HG03469 (cell line): ENCODE measurements around the gene TMEM181.
"Not testable (repeated sequence)": the region's sequence is repeated elsewhere in the genome, so short reads cannot be mapped to it uniquely, and the experiment has no call there.

Source experiments
- ATAC-seq: cut with Tn5 transposase; IDR thresholded peaks from one replicate; pipeline ENCODE4 v1.9.1; 2021; ENCODE audit warnings: mild to moderate bottlenecking, moderate library complexity, moderate number of reproducible peaks; ENCODE audit not compliant: unreplicated experiment

The TMEM181 gene

DNA sequence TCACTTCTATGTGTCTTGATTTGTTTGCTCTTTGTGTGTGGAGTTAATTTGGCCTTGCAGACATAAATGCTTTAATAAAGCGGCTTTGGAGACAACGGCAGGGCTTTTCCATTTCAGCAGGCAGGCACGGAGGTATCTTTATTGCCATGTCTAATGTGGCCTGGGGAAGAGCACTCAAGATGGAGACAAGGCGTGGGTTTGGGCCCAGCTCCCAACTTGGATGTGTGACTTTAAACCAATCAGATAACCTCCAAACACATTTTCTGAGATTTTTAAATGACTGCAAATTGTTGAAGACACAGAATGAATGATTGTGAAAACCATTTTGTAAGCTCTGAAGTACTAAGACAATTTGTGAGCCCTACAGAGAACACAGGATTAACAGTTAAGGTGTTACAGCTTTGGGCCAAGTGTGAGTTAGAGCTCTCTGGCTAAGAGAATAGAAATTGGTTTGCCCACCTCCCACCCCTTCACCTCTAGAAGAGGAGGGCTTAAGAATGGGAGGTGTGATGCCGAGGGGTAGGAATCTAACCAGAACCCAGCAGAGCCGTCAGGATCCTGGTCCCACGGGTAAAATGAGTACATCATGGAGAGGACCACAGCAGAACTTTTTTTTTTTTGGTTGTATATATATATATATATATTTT lies 75.7 kb downstream of the TMEM181 start:
- no peak for ATAC-seq

DNA sequence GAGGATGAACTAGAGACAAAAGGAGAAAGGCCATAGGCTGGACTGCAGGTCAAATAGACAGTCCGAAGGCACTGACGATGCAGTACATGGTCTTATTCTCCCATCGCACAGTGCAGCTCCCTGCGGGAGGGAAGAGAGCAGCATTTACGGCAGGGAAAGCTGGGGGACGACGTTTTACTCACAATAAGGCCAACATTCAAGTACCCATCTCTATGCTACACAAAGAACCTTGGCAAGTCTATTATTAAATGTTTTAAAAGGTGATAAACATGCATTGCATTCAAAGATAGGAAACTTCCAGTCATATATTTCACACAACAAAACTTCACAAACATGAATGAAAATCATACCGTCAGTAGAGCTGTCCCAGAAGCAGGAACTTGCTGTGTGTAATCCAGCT lies 76.9 kb downstream of the TMEM181 start:
- no peak for ATAC-seq

DNA sequence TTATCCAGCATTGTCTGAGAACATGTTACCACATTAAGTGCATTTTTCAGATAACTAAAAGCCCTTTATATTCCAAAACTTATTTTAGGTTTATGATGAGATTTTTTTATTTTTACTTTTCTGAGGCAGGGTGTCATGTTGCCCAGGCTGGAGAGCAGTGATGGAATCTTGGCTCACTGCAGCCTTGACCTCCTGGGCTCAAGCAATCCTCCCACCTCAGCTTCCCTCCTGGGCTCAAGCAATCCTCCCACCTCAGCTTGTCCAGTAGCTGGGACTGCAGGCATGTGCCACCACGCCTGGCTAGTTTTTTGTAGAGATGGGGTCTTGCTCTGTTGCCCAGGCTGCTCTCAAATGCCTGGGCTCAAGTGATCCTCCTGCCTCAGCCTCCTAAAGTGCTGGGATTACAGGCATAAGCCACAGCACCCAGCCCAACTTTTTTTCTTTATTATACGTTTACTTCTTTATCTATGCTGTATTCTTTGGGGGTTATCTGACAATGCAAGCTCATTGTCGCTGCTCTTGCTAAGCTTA lies 78.5 kb downstream of the TMEM181 start:
- ATAC-seq, result no peak

DNA sequence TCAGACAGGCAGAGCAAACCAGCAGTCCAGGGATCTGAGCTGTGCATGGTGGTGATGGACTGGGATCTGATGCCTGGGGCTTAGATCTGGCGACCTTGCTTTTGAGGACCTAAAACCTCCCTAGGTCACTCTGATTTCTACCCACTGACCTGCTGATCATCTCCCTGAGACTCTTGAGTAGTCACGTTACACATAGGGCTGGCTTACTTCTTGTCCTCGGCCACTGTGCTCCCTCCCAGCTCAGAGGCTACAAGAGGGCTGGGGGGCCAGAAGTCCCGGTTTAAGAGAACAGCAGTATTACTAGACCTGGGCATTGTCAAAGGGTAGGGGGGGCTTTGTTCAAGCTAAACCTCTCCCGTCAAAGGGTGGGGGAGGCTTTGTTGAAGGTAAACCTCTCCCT lies 79.2 kb downstream of the TMEM181 start:
- no peak for ATAC-seq

DNA sequence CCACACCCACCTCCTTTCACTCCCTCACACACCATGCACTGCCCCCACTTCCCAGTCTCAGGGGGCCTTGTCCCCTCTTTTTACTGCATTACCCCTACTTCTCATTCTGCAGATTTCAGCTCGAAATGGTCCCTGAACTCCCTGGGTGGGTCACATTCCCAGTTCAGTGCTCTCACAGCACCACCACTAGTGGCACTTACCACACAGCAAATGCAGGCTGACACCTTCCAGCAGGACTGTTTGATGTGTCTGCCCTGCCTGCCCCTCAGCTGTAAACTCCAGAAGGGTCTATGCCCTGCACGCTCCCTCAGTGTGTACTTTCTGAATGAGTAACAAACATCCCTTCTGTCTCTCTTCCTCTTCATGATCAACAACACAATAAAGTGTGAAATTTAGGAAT lies 80.6 kb downstream of the TMEM181 start:
- ATAC-seq, result no peak

DNA sequence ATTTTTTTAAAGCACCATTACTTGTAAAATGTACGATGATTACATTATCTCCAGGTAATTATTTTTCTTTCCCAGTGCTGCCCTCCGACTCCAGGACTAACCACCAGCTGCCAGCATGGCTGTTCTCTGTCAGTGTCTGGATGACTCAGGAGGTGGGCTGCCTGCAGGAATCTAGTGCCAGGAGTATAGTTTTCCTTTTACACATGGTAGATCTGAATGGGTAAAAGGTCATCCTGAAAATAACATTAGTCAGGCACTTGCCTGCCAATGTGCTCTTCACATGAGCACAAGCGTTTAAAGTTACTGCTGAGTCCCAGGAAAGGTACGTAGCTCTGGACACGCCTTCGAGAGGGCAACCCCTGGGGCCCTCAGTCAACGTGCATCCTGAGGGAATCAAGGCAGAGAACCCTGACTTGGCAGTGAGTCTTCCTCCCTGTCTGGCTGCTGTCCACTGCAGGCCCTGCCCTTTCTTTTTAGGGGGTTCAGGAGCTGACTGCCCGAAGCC lies 82.3 kb downstream of the TMEM181 start:
- no peak for ATAC-seq

DNA sequence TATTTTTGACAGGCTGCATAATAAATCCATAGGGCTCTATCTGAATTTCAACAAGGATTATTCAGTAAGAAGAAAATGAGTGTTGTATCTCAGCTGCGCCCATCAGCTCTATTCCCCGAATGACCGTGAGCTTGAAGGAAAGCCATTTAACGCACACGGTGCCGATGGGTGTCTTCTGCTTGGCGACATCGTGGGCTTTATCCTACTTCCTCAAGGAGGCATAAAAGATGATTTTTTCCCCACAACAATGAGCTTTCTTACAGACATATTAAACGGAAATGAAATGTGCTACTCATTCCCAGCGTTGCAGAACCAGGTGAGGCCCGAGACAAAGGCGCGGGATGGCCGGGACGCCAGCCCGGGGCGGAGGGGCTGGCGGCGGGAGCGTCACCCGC lies 83.9 kb downstream of the TMEM181 start:
- ATAC-seq, result no peak

DNA sequence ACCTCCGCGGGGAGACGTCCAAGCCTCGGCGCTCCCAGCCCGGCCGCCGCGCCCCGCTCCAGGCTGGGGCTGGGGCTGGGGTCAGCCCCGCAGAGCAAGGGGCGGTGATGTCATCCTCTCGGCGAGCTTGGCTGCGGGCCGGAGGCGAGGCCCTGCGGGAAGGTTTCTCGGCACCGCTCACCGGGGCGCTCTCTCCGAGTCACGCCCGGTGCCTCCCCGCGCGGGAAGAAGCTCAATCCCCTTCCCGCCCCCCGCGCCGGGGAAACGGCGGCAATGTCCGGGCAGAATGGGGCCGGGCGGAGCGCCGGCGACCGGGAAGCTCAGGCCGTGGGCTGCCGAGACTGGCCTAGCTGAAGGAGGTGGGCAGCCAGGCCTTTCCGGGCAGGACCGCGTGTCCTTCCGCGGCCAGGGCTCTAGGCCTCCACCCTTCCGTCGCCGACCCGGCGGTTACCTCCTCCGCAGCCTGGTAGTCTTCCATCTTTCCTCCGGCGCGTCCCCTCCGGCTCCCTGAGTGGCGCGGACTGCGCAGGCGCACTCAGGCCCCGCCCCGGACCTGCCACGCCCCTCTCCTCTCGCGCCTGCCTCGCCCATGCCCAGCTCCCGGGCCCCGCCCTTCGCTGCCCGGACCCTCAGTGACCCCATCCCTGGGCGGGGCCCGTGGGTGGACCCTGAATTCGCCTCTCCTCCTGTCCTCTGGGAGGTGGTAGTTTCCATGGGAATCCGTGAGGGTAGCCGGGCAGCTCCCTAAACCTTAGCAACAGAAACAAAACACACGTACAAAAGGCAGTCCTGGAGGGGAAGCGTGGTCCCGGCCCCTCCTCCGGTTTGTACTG lies 84.6 kb downstream of the TMEM181 start, which contains the start of gene DYNLT1:
Gene DYNLT1, minus strand, starts transcription at position 513 of the 833 bp plus-strand sequence. Its CDS starts 35 bp downstream, at position 478.
- peak; percentile 38 for ATAC-seq

DNA sequence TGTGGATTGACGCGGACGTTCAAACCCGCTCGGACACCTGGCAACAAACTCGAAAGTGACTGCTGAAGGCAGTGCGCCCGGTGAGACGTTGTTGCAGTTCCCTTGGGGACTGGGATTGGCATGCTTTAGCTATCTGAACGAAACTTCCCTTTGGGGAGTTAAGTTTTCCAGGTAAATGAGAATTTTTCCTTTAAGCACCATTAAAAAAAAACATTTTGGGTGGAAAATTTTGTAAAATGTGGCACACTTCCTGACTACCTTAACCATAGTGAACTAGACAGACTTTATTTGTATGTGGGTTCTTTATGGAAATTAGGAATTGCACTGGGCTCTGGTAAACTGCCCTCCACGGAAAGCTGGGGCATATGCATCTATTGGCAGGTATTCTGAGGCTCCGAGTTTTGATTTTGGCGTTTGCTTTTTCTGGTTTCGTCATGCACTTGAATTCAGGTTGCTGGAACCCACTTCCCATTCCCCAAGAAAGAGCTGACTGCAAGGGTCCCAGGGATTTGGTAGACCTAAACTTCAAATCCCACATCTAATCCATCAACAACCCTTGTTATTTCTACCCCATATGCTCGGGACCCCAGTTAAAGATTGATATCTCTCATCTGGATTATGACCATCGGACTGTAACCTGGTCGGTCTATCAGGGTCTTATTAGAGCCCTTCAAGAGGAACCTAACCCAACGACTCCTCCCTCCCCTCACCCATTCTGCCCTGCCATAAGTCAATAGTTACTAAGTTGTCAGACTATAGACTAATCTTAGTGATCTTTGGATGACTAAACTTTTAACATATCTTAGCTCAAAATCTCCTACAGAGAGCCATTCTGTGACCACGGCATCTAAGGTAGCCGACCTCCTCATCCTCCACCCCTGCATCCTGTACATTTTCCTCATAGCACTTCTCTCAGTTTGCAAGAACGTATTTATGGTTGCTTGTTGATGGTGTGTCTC lies 85.5 kb downstream of the TMEM181 start:
- no peak for ATAC-seq

DNA sequence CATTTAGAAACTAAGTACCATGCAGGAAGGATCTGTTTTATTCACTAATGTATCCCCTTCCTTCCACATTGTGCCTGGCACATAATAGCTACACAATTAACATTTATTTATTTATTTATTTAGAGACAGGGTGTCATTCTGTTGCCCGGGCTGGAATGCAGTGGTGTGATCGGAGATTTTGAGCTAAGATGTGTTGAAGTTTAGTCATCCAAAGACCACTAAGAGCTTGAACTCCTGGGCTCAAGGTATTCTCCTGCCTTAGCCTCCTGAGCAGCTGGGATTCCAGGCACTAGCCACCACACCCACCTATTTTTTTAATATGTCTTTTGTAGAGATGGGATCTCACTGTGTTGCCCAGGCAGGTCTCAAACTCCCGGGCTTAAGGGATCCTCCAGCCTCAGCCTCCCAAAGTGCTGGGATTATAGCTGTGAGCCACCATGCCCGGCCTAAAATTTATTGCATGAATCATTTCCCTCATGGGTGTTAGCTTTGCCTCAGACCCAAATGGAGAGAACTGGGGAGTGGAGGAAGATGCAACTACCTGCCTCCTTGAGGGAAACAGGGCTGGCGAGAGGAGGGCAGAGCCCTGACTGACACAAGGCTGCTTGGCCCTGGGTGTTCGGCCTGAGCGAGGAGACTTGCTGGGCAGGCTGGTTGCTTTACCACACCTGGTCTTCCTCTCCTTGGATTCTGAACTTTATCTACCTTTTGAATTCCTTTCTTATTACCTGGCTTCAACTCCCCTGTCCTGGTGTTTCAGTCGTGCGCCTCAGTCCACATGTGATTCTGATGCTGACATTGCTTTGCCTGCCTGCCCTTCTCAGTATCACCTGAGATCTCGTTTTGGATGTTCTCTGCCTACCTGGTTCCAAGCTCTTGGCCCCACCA lies 86.4 kb downstream of the TMEM181 start:
- ATAC-seq, result no peak

DNA sequence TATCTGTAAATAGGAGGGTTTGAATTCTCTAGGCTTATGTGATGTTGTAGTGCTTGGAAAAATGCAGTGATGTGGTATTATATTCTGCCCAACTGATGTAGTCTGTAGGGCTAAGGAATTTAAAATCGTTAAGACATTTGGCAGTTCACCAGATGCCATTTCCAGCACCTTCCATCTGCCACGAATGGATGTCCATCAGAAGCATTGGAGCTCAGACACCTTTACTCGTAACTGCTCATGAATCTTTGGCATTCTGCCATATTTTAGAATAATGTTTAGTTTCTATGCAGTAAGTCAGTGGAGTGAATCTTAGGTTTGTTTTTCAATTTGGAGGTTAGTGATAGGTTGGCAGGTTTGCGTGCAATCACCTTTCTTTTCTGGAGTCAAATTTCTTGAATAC lies 87.6 kb downstream of the TMEM181 start:
- ATAC-seq, result no peak

DNA sequence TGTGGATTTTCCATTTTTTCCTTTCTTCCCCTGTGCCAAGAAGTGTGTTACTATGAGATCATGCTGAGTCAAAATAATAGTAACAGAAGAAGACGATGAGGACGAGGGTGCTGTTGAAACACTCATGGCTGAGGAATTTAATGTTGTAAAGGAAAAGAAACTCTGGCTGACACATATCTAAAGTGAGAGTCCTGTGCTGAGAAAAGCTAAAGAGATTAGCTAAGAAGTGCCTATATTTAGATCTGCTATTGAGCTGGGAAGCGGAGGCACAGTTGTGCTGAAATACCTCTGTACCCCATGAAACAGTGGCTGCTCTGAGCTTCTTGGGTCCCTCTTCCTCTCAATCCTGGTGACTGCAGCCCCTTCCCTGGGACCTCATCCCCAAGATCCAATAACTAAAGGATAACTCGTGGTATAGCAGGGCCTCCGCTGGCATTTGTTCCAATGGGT lies 88.8 kb downstream of the TMEM181 start:
- peak; percentile 24 for ATAC-seq

DNA sequence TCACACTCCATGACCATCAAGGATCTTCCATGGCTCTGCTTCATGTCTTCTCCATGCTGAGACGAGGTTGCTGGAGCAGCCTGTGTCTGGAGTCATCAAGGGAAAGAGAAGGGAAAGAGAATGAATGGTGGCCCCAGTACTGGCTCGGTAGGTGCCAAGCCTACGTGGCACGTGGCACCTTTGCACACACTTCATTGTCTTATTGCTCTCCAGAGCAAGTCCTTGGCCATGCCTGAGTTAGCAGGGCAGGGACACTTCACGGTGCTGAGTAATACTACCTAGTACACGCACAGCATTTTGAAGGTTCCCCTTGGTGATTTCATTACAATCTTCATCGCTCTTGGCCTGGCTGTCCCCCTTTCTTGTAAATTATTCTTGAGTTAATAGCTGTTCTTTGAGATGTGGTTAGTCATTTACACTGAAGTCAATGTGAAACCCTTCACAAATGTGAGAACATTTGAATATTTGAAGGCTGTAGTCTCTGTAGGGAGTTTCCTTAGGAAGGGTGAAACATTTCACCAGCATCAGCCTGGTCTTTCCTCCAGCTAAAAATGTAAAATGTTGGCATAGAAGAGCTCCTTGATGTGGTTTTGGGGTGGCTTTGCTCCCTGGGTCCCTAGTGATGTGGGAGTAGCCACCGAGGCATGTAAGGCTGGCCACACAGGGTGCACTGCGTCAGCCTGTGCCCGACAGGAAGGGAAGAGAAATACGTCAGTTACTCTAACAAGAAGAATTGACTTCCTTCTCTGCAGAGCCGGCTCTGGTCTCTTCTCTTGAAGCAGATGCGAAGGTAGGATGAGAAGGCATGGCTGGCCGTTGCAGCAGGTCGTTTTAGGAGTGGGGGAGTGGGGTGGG lies 89.6 kb downstream of the TMEM181 start, which contains the start of gene SYTL3:
Gene SYTL3, plus strand, starts transcription at position 766 of the 855 bp plus-strand sequence. CDS start 13,215 bp downstream, outside the sequence.
- ATAC-seq, result peak; percentile 30

DNA sequence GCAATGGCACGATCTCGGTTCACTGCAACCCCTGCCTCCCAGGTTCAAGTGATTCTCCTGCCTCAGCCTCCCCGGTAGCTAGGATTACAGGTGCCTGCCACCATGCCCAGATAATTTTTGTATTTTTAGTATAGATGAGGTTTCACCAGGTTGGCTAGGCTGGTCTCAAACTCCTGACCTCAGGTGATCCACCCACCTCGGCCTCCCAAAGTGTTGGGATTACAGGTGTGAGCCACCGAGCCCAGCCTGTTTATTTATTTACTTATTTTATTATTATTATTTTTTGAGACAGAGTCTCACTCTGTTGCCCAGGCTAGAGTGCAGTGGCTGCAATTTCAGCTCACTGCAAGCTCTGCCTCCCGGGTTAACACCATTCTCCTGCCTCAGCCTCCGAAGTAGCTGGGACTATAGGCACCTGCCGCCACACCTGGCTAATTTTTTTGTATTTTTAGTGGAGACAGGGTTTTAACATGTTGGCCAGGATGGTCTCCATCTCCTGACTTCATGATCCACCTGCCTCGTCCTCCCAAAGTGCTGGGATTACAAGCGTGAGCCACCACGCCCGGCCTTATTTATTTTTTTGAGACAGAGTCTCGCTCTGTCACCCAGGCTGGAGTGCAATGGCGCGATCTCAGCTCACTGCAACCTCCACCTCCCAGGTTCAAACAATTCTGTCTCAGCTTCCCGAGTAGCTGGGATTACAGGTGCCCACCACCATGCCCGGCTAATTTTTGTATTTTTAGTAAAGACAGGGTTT lies 92.3 kb downstream of the TMEM181 start:
- not testable (repeated sequence) for ATAC-seq

DNA sequence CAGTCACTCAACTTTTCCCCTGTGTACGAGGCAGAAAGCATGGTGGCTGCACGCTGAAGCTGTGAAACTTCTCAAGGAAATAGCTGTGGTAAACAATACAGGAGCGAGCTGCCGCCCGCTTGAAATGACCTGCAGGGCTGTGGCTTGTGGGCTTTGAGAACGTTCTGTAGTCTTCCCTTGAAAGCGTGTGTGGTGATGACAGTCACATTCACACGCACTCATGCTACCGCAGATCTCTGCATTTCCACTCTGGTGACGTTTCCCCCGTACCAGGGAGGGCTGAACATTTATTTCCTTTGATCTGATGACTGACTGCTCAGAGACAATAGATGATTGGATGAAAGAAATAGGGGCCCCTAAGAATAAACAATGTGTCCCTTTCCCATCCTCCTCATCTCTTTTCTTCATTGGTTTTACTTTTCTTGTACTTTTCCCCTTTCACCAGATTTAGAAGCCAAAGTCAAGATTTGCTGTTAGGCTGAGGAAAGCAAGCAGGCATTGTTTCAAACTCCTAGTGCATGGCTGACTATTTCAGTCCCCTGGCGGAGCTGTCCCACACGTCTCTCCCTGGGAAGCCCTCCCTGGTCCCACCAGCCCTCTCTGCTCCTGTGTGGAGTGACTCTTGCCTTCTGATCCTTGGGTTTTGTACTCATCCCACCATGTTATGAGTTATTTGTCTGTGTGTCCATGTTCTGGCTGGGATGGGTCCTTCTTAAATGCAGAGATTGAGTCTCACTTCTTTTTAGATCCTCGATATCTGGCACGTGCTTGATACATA lies 93.9 kb downstream of the TMEM181 start:
- peak; percentile 43 for ATAC-seq

DNA sequence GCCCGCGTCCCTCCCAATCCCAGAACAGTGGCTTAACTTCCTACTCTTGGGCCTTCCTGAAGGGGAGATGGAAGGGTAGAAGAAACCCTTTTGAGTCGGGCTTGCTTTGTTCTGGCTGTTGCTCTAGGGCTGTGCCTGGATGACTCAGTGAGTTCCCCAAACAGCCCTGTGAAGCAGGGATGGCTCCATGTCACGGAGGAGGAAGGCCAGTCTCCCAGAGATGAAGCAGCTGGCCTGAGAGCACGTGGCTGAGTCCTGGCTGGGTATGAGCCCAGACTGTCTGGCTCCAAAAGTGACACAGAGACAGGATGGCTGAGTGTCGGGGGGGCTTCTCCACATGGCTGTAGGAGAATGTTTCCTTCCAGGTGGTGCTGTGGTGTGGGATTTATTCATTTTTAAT lies 94.6 kb downstream of the TMEM181 start:
- ATAC-seq, result no peak

DNA sequence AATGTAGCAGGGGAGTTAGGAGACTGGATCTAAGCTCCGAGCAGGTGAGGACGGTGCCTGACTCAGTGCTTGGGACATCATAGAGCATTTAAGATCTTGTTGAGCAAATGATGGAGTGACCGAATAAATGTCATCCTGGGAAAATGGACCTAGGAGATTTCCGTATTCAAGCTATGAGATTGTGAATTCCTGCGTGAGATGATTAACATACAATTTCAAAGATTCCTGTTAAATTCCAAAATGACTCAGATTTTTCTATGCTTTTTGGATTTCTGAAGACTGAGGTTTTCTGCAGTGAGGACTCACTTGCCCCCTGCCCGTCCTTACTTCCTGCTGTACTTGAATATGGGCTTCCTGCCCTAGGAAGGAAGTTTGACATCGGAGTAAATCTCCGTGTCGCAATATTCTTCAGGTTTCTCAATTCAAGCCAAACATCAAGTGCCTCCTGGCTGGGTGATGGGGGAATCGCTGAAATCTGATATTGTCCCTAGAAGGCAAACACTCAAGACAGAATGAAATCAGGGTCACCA lies 95.1 kb downstream of the TMEM181 start:
- no peak for ATAC-seq
